Activated CD8-positive, alpha-beta memory T cell treated with anti-CD3 and anti-CD28 coated beads for 36 hours (primary cell): ENCODE data around the gene CSNK1G1. TPM values are rescaled to one million over a fixed set of nuclear protein-coding genes. Genes with fewer than 3 reads are reported as not detected.

Experiments used
- CTCF ChIA-PET: fragments of 350-600 bp; sonication (Branson Sonifier 250); formaldehyde crosslinking; loops from one replicate; lab custom pipeline; 2021; ENCODE audit warnings: antibody characterized with exemption; lab: Charles Lee
- POLR2A ChIA-PET: fragments of 350-600 bp; sonication (Branson Sonifier 250); formaldehyde crosslinking; loops from one replicate; lab custom pipeline; 2021; ENCODE audit warnings: antibody characterized with exemption; lab: Charles Lee
- total RNA-seq, 2 experiments: library from RNA; stranded (reverse); gene quantifications; one replicate each; pipeline ENCODE4 v1.2.3, GENCODE V29; 2021

The CSNK1G1 gene
- total RNA-seq, 2 experiments from 2014 or later = 21.3 to 21.6 TPM

DNA sequence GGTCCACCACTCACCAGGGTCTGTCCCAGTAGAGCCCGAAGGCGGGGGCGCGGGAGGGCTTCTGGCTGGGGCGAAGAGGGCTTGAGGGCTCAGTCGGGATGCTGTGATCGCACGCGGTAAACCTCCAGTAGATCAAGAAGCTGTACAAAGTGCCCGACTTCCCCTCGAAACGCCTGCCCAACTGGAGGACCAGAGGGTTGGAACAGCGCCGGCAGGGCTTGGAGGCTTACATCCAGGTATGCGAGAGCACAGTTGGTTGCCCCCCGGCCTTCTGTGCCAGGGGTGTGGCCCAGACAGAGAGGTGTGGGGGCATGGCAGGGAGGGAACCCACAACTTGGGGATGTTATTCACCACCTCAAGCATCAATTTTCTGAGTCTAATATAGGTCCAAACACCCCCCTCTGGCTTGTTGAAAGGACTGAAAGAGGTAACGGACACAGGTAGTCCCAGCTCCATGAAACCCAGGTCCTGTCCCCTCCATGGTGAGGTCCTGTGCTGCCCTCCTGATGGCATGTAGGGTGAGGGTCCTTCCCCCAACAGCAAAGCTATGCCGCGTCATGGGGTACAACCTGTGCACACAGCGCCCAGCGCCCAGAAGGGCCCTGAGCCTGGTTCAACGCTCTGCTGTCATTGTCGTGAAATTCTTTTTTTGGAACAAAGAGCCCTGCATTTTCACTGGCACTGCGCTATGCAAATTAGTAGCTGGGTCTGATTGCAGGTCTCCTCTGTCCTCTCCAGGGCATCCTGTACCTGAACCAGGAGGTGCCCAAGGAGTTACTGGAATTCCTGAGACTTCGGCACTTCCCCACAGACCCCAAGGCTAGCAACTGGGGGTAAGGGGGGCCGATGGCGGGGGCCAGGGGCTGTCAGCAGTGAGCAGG, 203.2 kb downstream of the CSNK1G1 start:
- ChIA-PET CTCF (interaction anchor here (0.6 to 2.9 kb wide), 17 partner anchors 9 to 401 kb away, joined by 3 to 23 read pairs (median 3); partner anchors contain the start of genes CIAO2A, PPIB, SNX1 and TRIP4), POLR2A (interaction anchor here (0.6 to 1.3 kb wide), 2 partner anchors 112 to 235 kb away, joined by 4 read pairs; partner anchors contain the start of gene TRIP4)

DNA sequence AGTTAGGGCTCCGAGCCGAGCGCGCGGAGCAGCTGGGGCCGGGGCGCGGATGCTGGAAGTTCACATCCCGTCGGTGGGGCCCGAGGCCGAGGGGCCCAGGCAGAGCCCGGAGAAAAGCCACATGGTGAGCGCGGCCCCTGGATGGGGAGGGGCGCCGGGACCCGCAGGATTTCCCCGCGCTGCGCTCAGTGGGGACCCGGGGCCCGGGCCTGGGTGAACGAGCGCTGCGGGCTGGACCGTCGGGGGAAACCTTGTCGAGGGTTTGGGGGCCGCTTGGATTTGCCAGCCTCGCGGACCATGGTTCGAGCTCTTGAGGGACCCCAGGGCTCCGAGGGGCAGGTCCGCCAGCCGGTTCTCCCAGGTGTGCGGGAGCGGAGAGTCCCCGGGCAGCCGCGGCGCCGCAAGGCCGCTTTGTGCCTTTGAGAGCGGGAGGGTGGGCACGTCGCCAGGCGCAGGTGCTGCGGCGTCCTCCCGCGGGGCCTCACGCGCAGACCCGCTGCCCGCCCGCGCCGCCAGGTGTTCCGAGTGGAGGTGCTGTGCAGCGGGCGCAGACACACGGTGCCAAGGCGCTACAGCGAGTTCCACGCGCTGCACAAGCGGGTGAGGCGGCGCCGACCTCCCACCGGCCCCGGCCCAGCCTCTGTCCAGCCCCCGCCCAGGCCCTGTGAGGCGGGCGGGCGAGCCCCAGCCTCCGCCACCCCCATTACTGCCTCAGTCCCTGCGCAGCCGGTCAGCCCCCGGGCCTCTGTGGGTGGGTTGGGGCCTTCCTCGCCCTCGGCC, 204.1 kb downstream of the CSNK1G1 start, which contains the start of gene SNX22:
Gene SNX22, plus strand, starts transcription at position 5 of the 780 bp plus-strand sequence. Its CDS starts 45 bp downstream, at position 50.
- ChIA-PET POLR2A (interaction anchor here (0.6 kb wide), 3 partner anchors 10 to 183 kb away, joined by 3 to 5 read pairs (median 3); no protein-coding TSS in a partner anchor), CTCF (interaction anchor here (0.6 to 2.9 kb wide), 4 partner anchors 10 to 400 kb away, joined by 3 to 23 read pairs (median 3); partner anchors contain the start of gene PPIB)

DNA sequence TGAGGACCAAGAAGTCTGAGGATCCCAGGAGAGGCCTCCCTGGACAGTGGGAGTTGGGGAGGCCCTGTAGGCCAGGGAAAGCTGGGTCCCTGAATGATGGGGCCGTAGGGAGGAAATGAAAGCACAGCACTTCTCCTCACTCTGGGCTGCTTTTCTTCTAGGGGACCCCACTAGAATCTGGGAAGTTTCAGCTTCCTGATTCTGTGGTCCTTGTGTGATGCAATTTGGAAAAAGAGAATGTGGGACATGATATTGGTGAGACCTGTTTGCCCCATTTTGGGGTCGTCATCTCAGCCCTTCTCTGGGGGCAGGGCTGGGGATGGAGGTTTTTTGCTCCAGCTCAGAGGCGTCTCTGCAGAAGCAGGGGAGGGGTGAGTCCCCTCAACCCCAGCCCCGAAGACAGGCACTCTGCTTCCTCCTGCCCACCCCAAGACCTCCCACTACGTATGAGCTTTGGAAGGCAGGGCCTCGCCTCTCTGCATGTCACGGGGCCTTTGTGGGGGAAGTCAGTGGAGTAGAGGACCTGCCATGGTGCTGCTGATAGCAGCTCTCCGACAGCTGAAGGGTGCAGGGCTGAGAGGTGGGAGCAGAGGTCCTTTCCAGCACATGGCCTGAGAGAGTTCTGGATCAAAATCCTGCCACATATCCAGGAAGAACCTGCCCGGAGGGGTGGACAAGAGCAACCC, 205.9 kb downstream of the CSNK1G1 start:
- POLR2A ChIA-PET = interaction anchor here (0.6 to 1.8 kb wide), 2 partner anchors 13 to 54 kb away, joined by 4 to 5 read pairs; partner anchors contain the start of gene PPIB

DNA sequence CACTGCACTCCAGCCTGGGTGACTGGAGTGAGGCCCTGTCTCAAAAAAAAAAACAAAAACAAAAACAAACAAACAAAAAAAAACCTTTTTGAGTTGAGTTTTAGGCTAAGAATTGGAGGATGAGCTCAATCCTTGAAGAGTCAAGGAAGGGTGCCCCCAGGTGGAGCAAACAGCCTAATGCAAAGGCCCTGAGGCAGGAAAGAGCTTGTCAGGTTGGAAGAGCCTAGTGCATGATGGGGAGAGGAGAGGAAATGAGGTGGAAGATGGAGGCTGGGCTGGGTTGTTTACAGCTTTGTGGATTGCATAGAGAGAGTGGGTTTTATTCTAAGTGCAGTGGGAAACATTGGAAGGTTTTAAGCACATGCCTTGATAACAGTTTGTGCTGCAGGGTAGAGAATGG, 206.5 kb downstream of the CSNK1G1 start:
- ChIA-PET POLR2A (interaction anchor here (0.6 to 1.8 kb wide), 2 partner anchors 14 to 53 kb away, joined by 4 to 5 read pairs; partner anchors contain the start of gene PPIB), CTCF (no interaction called here)

More for the DNA sequence above, 205.9 kb downstream of the CSNK1G1 start:
- CTCF ChIA-PET = interaction anchor here (1.0 kb wide), 1 partner anchor 537 kb away, joined by 4 read pairs; no protein-coding TSS in a partner anchor

DNA sequence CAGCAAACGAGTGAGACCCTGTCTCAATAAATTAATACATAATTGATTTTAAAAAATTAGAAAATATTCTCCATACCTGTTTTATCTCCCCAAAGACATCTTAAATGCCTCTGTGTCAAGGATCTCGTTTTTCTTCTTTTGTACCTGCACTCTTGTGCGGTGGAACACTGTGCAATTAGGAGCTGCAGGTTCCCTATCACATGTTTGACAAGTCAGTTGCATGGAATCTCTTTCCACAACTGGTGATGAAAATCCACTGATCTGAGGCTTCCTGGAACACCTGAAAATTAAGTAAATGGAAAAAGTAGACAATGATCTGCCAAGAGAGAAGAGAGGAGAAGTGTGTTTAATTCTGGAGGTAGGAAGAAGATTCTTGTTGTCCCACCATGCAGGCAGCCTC, 207.4 kb downstream of the CSNK1G1 start:
- ChIA-PET POLR2A (no interaction called here), CTCF (interaction anchor here (1.0 kb wide), 1 partner anchor 13 kb away, joined by 3 read pairs; no protein-coding TSS in a partner anchor)

DNA sequence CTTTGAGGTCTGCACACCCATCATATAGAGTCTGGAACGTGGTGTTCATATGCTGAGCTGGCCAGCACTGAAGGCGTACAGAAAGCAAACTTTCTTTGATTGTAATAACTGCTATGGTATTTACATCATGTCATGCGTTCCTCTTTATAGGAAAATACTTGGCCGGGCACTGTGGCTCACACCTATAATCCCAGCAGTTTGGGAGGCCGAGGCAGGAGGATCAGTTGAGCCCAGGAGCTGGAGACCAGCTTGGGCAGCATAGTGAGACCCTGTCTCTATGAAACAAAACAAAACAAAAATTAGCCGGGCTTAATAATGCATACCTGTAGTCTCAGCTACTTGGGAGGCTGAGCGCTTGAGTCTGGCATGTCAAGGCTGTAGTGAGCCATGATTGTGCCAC, 207.8 kb downstream of the CSNK1G1 start:
- ChIA-PET POLR2A (interaction anchor here (0.6 kb wide), 1 partner anchor 16 kb away, joined by 5 read pairs; no protein-coding TSS in a partner anchor), CTCF (interaction anchor here (1.0 kb wide), 1 partner anchor 13 kb away, joined by 3 read pairs; no protein-coding TSS in a partner anchor)

DNA sequence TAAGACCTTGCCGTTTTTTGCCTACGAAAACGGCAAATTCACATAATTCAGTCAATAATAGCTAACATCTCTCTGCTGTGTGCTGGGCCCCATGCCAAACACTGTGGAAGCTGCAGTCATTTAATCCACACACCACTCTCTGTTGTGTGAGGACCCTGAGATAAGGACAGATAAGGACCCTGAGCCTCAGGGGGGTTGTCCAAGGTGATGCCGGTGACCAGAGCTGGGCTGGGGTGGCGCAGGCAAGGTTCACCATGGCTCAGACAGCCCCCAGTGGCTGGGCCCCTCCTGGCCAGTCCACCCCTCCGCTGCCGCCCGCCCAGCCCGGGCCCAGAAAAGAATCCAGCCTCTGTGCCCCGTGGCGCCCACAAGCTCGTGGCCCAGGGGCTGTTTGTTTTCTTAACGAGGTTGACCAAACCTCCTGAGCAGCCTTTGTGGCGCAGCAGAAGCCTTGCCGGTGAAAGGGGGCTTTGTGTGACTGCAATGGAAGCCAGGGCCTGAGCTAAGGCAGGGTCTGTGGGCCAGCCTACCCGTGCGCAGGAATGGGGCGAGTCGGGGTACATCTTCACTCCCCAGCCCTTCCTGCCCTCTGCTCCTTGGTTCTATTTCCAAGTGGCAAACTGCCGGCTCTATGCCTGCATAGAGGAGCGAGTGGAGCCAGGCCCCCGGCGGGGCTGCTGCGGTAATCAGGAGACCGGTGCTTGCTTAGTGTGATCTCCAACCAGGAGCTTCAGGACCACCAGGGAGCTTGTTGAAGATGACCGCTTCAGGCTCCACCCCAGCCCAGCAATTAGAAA, 208.9 kb downstream of the CSNK1G1 start:
- ChIA-PET CTCF (interaction anchor here (0.6 to 2.0 kb wide), 3 partner anchors 12 to 59 kb away, joined by 3 to 4 read pairs (median 3); no protein-coding TSS in a partner anchor), POLR2A (interaction anchor here (0.7 kb wide), 1 partner anchor 354 kb away, joined by 4 read pairs; no protein-coding TSS in a partner anchor)

DNA sequence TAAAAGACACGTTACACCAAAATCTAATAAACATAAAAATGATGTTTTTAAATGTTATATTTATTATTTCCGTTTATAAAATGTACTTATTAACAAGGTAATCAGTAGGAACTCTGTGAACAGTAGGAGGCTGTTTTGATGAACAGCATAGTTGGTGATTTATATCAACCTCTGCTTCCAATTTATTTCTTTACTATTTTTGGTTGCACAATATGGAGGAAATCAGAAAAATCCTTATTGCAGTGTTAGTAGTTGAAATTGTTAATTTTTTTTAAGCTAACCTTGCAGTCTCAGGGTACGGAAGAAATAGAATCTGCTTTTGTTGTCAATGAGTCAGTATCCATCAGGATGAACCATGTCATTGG, 209.5 kb downstream of the CSNK1G1 start:
- ChIA-PET POLR2A (no interaction called here), CTCF (interaction anchor here (0.6 to 2.0 kb wide), 2 partner anchors 13 to 58 kb away, joined by 3 to 4 read pairs; no protein-coding TSS in a partner anchor)

DNA sequence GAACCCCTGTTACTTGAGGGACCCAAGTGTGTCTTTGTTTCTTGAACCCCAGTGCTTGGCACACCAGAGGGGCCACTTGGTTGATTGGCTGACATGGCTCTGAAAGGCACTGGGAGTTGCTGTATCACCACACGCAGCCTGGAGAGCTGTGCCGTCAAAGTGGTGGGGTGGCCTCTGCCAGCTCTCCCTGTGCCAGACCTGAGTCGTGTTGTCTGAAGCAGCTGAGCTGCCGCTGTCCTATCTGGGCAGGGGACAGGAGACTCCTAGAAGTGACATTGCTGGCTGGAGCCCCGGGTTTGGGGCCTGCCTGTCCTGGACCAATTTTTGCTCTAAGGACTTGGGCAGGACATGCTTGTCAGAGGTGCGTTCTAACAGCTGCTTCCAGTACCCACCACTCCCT, 209.9 kb downstream of the CSNK1G1 start:
- CTCF ChIA-PET = interaction anchor here (2.0 kb wide), 1 partner anchor 12 kb away, joined by 4 read pairs; no protein-coding TSS in a partner anchor
- POLR2A ChIA-PET = no interaction called here

DNA sequence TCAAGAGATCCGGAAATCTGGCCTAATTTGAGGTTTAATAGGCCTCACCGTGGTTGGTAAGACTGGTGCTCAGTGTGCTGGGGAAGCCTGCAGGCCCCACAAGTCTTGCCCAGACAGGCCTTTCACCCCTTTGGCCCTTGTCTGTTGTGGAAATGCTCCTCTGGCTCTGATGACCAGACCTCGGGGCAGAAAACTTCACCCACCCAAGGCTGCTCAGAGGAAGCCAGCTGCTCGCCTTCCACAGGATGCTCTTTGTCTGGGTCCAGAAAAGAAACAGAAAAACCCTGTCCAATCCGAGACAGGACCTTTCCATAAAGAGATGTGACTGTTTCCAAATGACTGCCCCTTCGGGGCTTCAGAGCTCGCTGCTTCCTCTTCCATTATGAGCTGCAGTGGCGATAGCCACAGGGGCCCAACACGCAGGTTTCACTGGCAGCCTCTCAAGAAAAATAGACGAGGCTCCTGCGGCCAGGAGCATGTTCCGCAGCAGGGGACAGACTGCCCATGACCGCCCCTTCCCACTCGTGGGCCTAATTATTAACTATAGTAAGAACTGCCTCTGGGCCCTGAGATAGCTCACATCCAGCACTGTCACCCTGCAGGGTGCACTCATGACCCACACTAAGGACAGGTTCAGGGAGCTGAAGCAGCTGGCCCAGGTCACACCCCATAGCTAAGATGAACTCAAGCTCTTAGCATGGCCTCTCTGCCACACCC, 211.2 kb downstream of the CSNK1G1 start:
- ChIA-PET CTCF (interaction anchor here (1.4 to 2.0 kb wide), 2 partner anchors 8 to 11 kb away, joined by 4 read pairs; no protein-coding TSS in a partner anchor), POLR2A (no interaction called here)

DNA sequence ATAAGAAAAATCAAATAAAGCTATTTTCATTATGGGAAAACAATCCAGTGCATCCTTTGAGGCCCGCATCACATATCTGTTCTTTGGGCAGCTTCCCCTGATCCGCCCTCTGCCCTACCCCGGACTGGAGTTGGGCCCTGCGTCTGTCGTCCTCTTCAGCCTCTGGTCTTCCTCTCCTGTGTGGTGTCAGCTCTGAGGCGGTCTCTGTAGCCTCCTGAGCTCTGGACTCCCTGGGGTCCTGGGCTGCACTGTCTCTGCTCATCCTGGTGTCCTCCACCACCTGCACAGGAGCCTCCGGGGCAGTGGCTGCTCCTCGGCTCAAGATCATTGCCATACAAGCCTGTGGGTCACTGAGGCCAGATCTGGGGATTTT, 211.8 kb downstream of the CSNK1G1 start:
- POLR2A ChIA-PET = no interaction called here
- CTCF ChIA-PET = interaction anchor here (1.4 kb wide), 1 partner anchor 9 kb away, joined by 4 read pairs; no protein-coding TSS in a partner anchor

DNA sequence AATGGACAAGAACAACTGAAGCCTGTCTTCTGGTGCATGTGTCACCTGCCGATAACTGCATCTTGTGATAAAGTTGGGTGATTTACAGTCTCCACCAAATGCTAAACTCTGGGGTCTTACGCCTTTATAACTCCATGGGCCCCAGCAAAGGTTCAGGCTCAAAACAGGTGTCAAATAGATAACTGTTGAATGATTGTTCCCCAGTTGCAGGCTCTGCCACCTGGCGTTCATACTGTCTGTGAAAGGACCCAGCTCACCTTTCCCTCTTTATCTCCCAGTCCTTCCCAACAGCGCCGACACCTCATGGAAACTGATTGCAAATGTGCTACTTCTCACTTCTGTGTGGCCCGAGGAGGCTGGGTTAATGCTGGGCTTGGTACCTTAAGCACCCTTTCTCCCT, 212.7 kb downstream of the CSNK1G1 start:
- ChIA-PET POLR2A (no interaction called here), CTCF (interaction anchor here (1.4 kb wide), 1 partner anchor 10 kb away, joined by 4 read pairs; no protein-coding TSS in a partner anchor)

DNA sequence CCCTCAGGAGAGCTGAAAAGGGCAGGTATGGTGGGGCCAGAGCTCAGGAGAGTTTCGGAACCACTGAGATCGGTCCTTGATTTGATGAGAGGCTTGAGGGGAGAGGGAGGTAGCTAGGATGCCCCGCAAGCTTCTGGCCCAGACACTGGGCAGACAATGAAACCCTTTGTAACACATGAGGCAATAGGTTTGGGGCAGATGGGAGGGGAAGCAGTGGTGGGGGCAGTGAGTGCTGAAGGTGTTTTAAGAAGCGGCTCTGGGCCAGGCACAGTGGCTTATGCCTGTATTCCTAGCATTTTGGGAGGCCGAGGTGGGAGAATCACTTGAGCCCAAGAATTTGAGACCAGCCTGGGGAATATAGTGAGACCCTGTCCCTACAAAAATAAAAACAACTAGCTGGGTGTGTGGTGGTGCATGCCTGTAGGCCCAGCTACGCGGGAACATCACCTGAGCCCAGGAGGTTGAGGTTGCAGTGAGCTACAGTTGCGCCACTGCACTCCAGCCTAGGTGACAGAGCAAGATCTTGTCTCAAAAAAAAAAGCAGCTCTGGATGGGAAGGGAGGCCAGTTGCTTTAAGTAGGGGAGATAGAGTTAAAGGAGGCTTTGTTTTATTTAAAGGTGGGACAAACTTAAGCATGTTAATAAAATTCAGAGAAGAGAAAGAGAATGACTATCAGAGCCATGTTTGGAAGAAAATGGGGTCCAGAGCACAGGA, 214.0 kb downstream of the CSNK1G1 start:
- ChIA-PET POLR2A (no interaction called here), CTCF (no interaction called here)

DNA sequence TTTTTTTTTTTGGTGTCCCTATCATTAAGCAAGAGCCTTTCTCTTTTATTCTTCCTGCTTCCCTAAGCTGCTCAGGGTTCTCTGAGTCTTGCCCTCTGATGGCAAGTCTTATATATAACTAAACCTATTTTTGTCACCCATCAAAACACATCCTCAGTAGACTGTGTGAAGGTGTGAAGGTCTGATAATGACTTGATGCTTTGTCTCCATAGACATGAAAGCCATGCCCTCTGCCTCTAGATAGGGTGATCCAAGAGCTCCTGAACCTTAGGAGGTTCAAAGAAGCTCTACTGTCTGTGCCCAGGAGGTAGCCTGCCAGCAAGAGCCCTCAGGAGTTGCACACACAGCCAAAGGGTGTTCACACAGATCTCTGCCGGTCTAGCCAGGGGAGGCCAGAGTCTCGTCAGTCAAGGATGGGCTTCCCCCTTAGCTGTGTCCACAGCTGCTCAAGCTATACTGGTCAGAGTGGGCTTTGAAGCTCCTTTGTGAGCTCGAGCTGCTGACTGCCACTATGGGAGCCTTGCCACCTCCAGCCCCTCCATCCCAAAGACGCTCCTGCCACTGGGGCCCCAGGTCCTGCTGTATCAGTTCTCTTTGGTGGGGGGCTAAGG, 217.5 kb downstream of the CSNK1G1 start:
- CTCF ChIA-PET = interaction anchor here (1.1 kb wide), 1 partner anchor 14 kb away, joined by 3 read pairs; no protein-coding TSS in a partner anchor
- POLR2A ChIA-PET = no interaction called here

DNA sequence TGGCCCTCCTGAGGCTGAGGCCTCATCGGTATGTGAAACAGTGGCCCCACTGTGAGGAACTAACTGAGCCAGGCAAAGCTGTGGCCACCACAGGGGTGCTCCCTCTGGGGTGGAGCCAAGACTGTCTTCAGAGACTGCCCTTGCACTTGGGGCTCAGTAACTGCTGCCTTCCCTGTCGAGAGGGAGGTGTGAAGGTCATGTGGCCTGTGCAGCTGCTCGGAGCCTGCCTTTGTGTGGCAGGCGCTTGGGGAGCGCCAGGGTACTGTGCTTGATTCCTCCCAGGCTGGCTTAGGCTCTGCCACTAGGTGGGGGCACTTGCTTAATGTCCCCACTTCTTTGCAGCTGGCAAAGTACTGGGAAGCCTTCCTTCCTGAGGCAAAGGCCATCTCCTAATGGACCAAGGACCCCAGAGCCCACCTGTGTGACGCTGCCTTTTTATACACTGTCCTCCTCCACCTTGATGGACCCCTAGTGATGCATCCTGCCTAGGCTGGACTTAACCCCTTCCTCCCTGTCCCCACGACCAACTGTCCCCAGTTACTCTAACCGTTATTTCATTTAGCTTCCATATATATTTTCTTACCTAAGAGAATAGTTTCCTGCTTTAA, 218.6 kb downstream of the CSNK1G1 start:
- CTCF ChIA-PET = interaction anchor here (1.1 kb wide), 1 partner anchor 15 kb away, joined by 3 read pairs; no protein-coding TSS in a partner anchor

More for the DNA sequence above, 218.6 kb downstream of the CSNK1G1 start:
- POLR2A ChIA-PET = interaction anchor here (0.6 kb wide), 1 partner anchor 18 kb away, joined by 6 read pairs; no protein-coding TSS in a partner anchor
